Liver (tissue), 3 donors: Measurements from ENCODE around the gene NAA16.

ENCODE experiments used
- EGR1 ChIP-seq, 2 donors: IDR thresholded peaks; 2 replicates each; pipeline ENCODE4 v1.6.1; 2016 to 2018; ENCODE audit warnings: antibody characterized with exemption in 2 of 2, low read depth in 2 of 2
- GABPA ChIP-seq, 2 donors: IDR thresholded peaks in 1 of 2; conservative IDR thresholded peaks in 1 of 2; 2 replicates each; pipeline ENCODE4 v1.6.1; 2016; ENCODE audit warnings: antibody characterized with exemption in 2 of 2, mild to moderate bottlenecking in 1 of 2, moderate library complexity in 1 of 2
- HNF4A ChIP-seq, 2 donors: conservative IDR thresholded peaks; 2 replicates each; pipeline ENCODE4 v1.6.1; 2016; ENCODE audit warnings: antibody characterized with exemption in 2 of 2, mild to moderate bottlenecking in 2 of 2
- JUND ChIP-seq, 2 donors: IDR thresholded peaks; 2 replicates each; pipeline ENCODE4 v1.6.1; 2016; ENCODE audit warnings: antibody characterized with exemption in 2 of 2
- MAX ChIP-seq: IDR thresholded peaks from 2 replicates; pipeline ENCODE4 v1.6.1; 2016; ENCODE audit warnings: antibody characterized with exemption
- RAD21 ChIP-seq, 2 donors: IDR thresholded peaks; 2 replicates each; pipeline ENCODE4 v1.6.1; 2016; ENCODE audit warnings: antibody characterized with exemption in 2 of 2, mild to moderate bottlenecking in 2 of 2
- REST ChIP-seq: IDR thresholded peaks from 2 replicates; pipeline ENCODE4 v1.6.1; 2016; ENCODE audit warnings: antibody characterized with exemption, mild to moderate bottlenecking
- RXRA ChIP-seq, 2 donors: IDR thresholded peaks; 2 replicates each; pipeline ENCODE4 v1.6.1; 2017 to 2018; ENCODE audit warnings: antibody characterized with exemption in 2 of 2, mild to moderate bottlenecking in 1 of 2
- SP1 ChIP-seq: IDR thresholded peaks from 2 replicates; pipeline ENCODE4 v1.6.1; 2018; ENCODE audit warnings: antibody characterized with exemption, mild to moderate bottlenecking
- YY1 ChIP-seq: IDR thresholded peaks from 2 replicates; pipeline ENCODE4 v1.6.1; 2016; ENCODE audit warnings: antibody characterized with exemption, mild to moderate bottlenecking
- TF ChIP-seq, protein P1 (sequence below): fragments of 150-350 bp; IDR thresholded peaks from 2 replicates; pipeline ENCODE4 v1.5.1; 2017; ENCODE audit warnings: improper control_type of control experiment, low read depth, low read length; ENCODE audit not compliant: missing input control
- donor health status: healthy.
- donor health status: healthy.

DNA sequence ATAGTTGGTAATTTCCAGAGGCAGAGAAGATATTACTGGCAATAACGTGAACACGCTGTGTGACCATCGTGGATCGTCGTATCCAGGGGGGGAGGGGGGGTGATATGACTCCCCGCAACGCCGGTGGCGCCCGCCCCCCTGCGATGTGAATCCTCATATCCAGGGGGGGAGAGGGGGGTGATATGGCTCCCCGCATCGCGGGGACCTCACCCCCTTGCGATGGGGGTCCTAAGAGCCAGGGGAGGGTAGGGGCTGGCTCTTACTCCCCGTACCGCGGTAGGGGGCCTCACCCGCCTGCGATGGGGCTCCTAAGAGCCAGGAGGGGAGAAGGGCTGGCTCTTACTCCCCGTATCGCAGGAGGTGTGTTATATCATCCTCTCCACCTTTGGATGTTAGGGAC lies 115.0 kb downstream of the NAA16 start:
- TF ChIP-seq, protein P1, sequence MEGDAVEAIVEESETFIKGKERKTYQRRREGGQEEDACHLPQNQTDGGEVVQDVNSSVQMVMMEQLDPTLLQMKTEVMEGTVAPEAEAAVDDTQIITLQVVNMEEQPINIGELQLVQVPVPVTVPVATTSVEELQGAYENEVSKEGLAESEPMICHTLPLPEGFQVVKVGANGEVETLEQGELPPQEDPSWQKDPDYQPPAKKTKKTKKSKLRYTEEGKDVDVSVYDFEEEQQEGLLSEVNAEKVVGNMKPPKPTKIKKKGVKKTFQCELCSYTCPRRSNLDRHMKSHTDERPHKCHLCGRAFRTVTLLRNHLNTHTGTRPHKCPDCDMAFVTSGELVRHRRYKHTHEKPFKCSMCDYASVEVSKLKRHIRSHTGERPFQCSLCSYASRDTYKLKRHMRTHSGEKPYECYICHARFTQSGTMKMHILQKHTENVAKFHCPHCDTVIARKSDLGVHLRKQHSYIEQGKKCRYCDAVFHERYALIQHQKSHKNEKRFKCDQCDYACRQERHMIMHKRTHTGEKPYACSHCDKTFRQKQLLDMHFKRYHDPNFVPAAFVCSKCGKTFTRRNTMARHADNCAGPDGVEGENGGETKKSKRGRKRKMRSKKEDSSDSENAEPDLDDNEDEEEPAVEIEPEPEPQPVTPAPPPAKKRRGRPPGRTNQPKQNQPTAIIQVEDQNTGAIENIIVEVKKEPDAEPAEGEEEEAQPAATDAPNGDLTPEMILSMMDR, result no peak
- TF ChIP-seq MAX, result no peak
- TF ChIP-seq JUND (IDR thresholded peaks at IDR 0.05), result no peak
- TF ChIP-seq REST, result no peak
- TF ChIP-seq RXRA (IDR thresholded peaks at IDR 0.05), result no peak
- no peak for TF ChIP-seq EGR1 (IDR thresholded peaks at IDR 0.05; ENCODE audit: low read depth in 2 of 2)
- no peak for TF ChIP-seq YY1
- no peak for TF ChIP-seq HNF4A (conservative IDR thresholded peaks at IDR 0.05)
- no peak for TF ChIP-seq GABPA (IDR thresholded peaks at IDR 0.05 in 1 of 2, conservative IDR thresholded peaks at IDR 0.05 in 1 of 2)
- TF ChIP-seq RAD21 (IDR thresholded peaks at IDR 0.05), result no peak
- TF ChIP-seq SP1, result no peak
